Peyer's patch (tissue), 4 donors: Measurements from ENCODE around the gene NUMBL. TPM values are rescaled to one million over a fixed set of nuclear protein-coding genes. Genes with fewer than 3 reads are reported as not detected.

Source experiments
- DNase-seq, 3 donors: peaks; one replicate each; pipeline ENCODE4 v3.0.0-alpha.2; 2017 to 2019
- H3K27ac ChIP-seq, 4 donors: fragments of 200-600 bp; sonication (generic); one replicate each; pipeline ENCODE4 v1.5.1; 2016 to 2019
- H3K27me3 ChIP-seq, 2 donors: fragments of 200-600 bp; sonication (generic); one replicate each; pipeline ENCODE4 v1.5.1; 2019
- H3K36me3 ChIP-seq, 3 donors: fragments of 200-600 bp; sonication (generic); one replicate each; pipeline ENCODE4 v1.5.1; 2016 to 2019
- H3K4me1 ChIP-seq, 4 donors: fragments of 200-600 bp; sonication (generic); one replicate each; pipeline ENCODE4 v1.5.1; 2016 to 2019
- H3K4me3 ChIP-seq, 4 donors: fragments of 200-600 bp; sonication (generic); 1 replicate in 3 of 4; 2 replicates in 1 of 4; pipeline ENCODE4 v1.5.1; 2016 to 2019; ENCODE audit warnings: mild to moderate bottlenecking in 1 of 4
- H3K9me3 ChIP-seq, 4 donors: fragments of 200-600 bp; sonication (generic); one replicate each; pipeline ENCODE4 v1.5.1; 2016 to 2019; ENCODE audit warnings: mild to moderate bottlenecking in 1 of 4
- CTCF ChIP-seq, 6 experiments: fragments of 450-650 bp in 4 of 6; fragments of 200-600 bp in 2 of 6; sonication (generic) in 1 of 6; IDR thresholded peaks; one replicate each; pipeline ENCODE4 v1.5.1; 2017 to 2019; ENCODE audit warnings: antibody characterized with exemption in 6 of 6, mild to moderate bottlenecking in 3 of 6, moderate library complexity in 1 of 6
- POLR2A ChIP-seq, 2 donors: fragments of 450-650 bp; IDR thresholded peaks; one replicate each; pipeline ENCODE4 v1.5.1; 2017; ENCODE audit warnings: antibody characterized with exemption in 2 of 2, mild to moderate bottlenecking in 2 of 2, moderate library complexity in 2 of 2
- total RNA-seq, 4 donors: library from RNA; depleted of rRNA; stranded (reverse); fragments of >200 nt; gene quantifications; one replicate each; pipeline ENCODE4 v1.1.0, GENCODE V29; 2016

Gene NUMBL
- total RNA-seq, 4 donors from 2014 or later: 10.9 to 151 (median 27.9) TPM

- no peaks in the 10 kb centered on the region for H3K27me3 ChIP-seq
- H3K4me3 ChIP-seq: no peak overlapping the region
- no peaks in the 10 kb centered on the region for H3K4me1 ChIP-seq
- DNase-seq: no peak
- H3K9me3 ChIP-seq: no peaks in the 10 kb centered on the region
- H3K27ac ChIP-seq: no peak overlapping the region
- no peak for TF ChIP-seq CTCF (IDR thresholded peaks at IDR 0.05)
- no peak for TF ChIP-seq POLR2A (IDR thresholded peaks at IDR 0.05)
- H3K36me3 ChIP-seq: peaks cover 0 to 80% (median 0%) of the 10 kb centered on the region in 3 donors
Measured at GRCh38 chr19:40704491-40705361, 14.3 kb upstream of the NUMBL start.

DNA sequence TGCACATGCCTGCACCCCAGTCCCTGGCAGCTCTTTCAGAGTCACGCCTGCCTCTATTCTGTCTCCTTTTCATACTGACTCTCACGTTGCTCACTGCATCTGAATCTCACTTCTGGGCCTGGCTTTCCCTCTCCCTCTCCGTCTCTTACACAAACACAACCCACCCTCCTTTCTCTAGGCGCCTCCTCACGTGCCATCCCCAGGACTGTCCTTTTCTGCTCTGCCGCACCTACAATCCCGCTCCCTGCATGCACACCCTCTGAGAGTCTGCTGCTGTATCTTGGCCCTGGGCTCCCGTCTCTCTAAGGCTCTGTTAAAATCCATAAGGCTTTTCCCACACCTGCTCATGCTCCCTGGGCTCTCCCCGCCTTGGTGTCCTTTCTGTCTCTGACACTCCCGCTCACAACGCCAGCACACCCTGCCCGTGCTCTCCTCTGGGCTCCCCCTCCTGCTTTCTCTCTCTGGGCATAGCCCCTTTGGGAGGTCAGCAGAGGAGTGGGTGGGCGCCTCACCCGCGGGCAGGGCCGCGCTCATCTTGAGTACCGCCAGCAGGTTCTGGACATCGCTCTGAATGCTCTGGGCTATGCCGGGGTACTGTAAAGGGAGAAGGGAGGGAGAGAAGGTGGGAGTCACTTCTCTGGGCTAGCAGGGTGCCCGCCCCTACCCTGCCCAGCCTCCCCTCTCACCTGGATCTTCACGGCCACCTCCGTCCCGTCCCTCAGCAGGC, 12.7 kb upstream of the NUMBL start:
- no peaks in the 10 kb centered on the region for H3K27me3 ChIP-seq
- no peaks in the 10 kb centered on the region for H3K4me1 ChIP-seq
- no peak for DNase-seq
- no peaks in the 10 kb centered on the region for H3K9me3 ChIP-seq
- H3K36me3 ChIP-seq: peaks cover 0 to 72% (median 0%) of the 10 kb centered on the region in 3 donors
- TF ChIP-seq CTCF (IDR thresholded peaks at IDR 0.05) (no peak), POLR2A (IDR thresholded peaks at IDR 0.05) (no peak)
- H3K27ac ChIP-seq: no peak overlapping the region
- no peak overlapping the region for H3K4me3 ChIP-seq

GRCh38 chr19:40702337-40703012, 12.0 kb upstream of the NUMBL start:
- Histone ChIP-seq H3K27me3 (no peaks in the 10 kb centered on the region), H3K4me1 (no peaks in the 10 kb centered on the region), H3K27ac (no peak overlapping the region), H3K9me3 (no peaks in the 10 kb centered on the region), H3K4me3 (no peak overlapping the region), H3K36me3 (peaks cover 0 to 67% (median 0%) of the 10 kb centered on the region in 3 donors)
- no peak for DNase-seq
- no peak for TF ChIP-seq POLR2A (IDR thresholded peaks at IDR 0.05)
- peak in 1 of 6 experiments; percentile 31 for TF ChIP-seq CTCF (IDR thresholded peaks at IDR 0.05)

- Histone ChIP-seq H3K4me1 (no peaks in the 10 kb centered on the region), H3K4me3 (no peak overlapping the region), H3K9me3 (no peaks in the 10 kb centered on the region), H3K27me3 (no peaks in the 10 kb centered on the region), H3K27ac (no peak overlapping the region), H3K36me3 (peaks cover 0 to 62% (median 0%) of the 10 kb centered on the region in 3 donors)
- no peak for DNase-seq
- TF ChIP-seq CTCF (IDR thresholded peaks at IDR 0.05) (no peak), POLR2A (IDR thresholded peaks at IDR 0.05) (no peak)
Measured at GRCh38 chr19:40701758-40702157, 11.3 kb upstream of the NUMBL start.

DNA sequence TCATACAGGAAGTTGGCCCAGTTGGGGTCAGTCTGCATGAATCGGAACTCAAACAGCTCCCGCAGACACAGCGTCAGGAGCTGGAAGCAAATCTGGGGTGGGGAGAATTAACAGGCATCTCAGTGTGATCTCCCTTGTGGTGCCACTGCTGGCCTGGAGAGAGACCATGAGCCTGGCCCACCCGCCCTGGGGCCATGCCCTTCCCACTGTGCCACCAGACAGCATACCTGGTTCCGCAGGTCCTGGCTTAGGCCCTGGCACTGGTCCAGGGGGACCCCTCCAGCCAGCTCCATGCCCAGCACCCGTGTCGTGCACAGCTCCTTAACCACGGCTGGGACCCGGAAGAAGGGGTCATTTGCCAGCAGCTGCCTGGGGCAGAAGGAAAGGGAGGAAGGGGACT, 9.6 kb upstream of the NUMBL start:
- TF ChIP-seq CTCF (IDR thresholded peaks at IDR 0.05): no peak
- TF ChIP-seq POLR2A (IDR thresholded peaks at IDR 0.05): no peak

More for the DNA sequence above, 9.6 kb upstream of the NUMBL start:
- Histone ChIP-seq H3K36me3 (peaks cover 0 to 68% (median 0%) of the 10 kb centered on the region in 3 donors), H3K4me3 (no peak overlapping the region), H3K27ac (no peak overlapping the region), H3K27me3 (no peaks in the 10 kb centered on the region), H3K4me1 (no peaks in the 10 kb centered on the region), H3K9me3 (no peaks in the 10 kb centered on the region)
- no peak for DNase-seq
